CD4-positive, alpha-beta T cell treated with Interleukin-21 for 1 hour (primary cell): ENCODE measurements around the gene MRPL58.
"Not testable (repeated sequence)": the region's sequence is repeated elsewhere in the genome, so short reads cannot be mapped to it uniquely, and the experiment has no call there.

ENCODE experiments used
- DNase-seq: peaks from one replicate; pipeline ENCODE4 v3.0.0-alpha.2; 2020

MRPL58 gene

DNA sequence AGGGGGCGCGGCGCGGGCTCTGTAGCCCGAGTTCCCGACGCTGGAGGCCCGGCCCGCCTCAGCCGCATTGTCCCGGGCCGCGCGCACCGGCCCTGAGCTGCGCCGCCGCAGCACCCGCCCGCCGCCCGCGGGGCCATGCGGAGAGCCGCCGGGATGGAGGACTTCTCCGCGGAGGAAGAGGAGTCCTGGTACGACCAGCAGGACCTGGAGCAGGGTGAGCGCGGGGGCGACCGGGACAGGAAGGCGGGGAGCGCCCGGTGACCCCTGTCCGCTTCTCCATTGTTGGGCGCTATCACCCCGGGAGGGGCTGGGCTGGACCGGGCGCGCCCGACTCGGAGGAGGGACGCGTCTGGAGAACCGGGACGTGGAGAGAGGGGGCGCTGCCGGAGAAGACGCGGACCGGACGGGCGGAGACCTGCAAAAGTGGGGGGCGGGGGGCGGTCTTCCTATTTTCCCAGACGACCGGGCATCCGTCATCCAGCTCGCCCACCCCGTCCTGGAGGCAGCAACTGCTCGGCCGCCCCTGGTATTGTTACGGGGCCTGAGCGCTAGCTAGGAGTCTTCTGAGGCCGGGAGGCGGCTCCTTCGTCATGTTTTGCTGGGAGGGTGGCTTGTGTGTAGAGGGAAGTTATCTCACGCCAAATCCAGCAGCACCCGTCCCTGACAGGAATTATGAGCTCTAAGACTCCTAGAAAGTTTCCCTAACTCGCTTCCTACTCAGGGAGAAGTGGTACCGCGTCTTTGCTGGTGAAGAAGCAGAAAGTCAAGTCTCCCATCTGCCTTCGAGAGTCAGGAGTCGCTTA, 24.4 kb upstream of the MRPL58 start:
- DNase-seq: no peak

DNA sequence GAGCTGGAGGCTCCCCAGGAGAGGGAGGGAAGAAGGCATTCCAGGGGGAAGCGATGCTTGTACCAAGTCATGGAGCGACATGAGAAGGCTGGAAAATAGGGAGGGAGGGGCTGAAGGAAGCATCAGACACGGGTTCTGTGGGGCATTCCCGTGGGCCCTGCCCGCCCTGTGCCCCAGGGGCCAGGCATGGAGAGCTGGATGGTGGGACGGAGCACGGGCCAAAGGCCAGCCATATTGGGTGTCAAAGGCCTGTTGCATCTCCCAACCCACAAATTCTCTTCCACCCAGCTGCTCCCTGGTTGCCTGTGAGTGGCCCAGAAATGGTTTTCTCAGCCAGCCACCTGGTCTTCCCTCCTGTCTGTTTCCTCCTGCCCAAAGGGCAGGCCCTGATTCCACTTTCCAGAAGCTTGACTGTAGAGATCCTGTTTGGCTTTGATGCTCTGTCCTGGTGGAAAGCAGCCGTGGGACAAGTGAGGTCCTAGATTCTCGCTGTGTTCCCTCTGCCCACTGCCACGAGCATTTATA, 21.8 kb upstream of the MRPL58 start:
- no peak for DNase-seq

DNA sequence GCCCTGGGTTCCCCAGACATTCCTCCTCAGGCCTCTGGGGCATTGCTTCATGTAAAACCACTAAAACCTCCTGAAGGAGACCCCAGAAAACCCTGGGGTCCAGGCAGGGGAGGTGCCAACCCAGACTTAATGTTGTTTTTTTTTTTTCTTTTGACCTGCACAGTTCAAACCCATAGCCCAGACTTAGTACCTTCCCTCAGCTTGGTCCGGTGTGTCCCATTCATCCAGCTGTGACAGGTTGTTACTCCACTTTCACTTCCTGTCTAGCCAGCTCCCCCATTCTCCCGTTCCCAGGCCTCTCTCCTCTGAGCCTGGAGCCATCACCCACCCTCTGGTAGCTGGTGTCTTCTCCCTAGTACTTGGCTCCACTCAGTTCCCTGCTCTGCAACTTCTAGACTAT, 20.2 kb upstream of the MRPL58 start:
- no peak for DNase-seq

DNA sequence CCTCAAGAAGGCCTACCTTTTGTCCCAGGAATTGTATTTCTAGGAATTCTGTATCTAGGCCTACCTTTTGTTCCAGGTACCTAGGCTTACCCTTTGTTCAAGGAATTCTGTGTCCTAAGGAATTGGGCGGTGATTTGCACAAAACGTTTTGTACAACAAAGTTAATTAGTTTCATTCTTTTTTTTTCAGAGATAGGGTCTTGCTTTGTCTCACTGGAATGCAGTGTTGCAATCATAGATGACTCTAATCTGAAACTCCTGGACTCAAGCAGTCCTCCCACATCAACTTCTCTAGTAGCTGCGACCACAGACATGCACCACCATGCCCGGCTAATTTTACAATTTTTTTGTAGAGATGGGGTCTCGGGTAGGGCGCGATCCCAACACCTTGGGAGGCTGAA, 18.0 kb upstream of the MRPL58 start:
- no peak for DNase-seq

DNA sequence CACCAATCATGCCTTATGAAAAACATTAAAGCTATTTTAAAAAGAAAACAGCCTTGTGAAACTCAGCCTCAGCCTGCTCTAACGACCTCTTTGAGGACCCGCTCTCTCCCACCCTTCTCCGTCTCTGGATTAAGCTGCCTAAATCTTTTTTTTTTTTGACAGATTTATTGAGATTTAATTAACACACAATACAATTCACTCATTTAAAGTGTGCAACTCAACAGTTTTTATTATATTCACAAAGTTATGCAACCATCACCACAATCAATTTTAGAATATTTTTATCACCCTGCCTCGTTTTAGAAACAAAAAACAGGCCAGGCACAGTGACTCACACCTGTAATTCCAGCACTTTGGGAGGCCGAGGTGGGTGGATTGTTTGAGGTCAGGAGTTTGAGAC, 16.6 kb upstream of the MRPL58 start:
- no peak for DNase-seq

DNA sequence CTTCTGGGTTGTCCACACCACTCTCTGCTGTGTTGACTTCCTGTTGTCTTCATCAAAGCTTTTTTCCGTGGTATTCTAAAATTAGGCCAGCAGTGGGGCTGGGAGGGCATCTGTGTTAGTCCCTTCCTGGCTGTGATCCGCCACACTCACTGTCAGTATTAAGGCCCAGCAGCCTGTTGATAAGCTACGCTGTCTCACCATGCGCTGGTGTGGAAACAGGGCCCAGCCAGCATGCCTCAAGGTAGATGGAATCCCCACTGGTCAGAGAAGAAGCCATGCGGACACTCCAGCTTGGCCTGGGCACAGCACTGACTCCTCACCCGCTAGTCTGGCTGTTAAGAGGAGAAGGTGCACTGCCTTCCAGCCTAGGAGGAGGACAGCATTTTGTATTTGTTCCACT, 13.7 kb upstream of the MRPL58 start:
- no peak for DNase-seq

DNA sequence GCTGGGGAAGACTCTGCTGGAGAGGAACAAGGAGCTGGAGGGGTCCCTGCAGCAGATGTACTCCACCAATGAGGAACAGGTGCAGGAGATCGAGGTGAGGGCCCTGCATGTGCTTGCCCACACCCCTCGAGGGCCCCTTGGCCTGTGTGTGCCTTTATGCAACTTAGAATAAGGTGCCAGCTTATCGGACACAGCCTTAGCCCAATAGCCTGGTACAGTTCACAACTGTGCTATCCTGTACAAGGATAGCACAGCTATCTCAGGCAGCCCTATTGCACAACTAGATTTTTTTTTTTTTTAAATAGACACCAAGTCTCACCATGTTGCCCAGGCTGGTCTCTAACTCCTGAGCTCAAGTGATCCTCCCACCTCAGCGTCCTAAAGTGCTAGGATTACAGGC, 12.9 kb upstream of the MRPL58 start:
- DNase-seq: no peak

DNA sequence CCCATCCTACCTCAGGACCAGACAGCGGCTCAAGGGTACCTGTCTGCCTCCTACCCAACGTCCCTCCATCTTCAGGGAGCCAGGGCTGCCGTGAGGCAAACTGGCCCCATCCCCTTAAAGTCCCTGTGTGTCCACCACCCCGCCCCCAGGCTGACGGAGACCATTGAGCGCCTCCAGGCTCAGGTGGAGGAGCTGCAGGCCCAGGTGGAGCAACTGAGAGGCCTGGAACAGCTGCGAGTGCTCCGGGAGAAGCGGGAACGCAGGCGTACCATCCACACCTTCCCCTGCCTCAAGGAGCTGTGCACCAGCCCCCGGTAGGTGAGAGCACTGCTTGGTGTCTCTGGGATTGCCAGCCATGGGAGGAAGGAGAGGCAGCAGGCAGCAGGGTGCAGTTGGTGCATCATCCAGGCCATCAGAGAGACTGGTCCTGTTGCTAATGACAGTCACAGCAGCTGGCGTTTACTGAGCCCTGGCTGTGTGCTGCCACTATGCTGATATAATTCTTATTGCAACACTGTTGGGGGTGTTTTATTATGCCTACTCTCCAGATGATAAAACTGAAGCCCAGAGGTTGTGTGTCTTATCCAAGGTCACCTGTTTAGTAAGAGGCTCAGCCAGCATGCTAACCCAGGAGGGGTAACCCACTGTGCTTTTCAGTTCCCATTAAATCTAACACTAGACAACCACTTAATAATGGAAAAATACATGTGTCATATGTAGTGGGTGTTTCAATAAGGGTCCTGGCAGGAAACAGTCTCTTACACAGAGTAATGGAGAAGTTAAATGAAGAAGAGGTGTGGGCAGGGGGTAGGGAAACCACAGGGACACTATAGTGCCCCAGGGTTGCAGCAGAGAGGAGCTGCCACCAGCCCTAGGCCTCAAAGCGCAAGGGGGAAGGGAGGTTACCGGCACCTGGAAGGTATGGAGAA, 10.3 kb upstream of the MRPL58 start:
- DNase-seq: no peak

DNA sequence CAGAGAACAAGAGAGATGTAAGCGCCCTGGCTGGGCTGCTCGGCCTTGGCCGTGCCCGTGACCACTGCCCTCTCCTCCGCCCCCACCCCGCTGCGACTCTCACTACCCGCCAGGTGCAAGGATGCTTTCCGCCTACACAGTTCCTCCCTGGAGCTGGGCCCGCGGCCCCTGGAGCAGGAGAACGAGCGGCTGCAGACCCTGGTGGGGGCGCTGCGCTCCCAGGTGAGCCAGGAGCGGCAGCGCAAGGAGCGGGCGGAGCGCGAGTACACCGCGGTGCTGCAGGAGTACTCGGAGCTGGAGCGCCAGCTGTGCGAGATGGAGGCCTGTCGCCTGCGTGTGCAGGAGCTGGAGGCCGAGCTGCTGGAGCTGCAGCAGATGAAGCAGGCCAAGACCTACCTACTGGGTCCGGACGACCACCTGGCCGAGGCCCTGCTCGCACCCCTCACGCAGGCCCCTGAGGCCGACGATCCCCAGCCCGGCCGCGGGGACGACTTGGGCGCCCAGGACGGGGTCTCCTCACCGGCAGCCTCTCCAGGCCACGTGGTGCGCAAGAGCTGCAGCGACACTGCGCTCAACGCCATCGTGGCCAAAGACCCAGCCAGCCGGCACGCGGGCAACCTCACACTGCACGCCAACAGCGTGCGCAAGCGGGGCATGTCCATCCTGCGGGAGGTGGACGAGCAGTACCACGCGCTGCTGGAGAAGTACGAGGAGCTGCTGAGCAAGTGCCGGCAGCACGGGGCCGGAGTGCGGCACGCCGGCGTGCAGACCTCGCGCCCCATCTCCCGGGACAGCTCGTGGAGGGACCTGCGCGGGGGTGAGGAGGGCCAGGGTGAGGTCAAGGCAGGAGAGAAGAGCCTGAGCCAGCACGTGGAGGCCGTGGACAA, 9.2 kb upstream of the MRPL58 start:
- no peak for DNase-seq

DNA sequence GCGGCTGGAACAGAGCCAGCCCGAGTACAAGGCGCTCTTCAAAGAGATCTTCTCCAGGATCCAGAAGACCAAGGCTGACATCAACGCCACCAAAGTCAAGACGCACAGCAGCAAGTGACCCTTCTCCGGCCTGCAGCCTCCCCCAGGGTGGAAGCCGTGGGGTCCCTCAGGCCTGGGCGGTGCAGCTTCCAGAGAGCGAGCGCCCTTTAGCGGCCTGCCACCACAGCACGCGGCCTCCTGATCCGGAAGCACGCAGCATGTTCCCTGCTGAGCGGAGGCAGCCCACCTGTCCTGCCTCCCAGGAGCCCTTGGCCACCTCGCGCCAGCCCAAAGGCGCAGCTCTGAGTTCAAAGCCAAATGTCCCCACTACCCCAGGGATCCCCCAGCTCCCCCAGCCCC, 8.5 kb upstream of the MRPL58 start:
- no peak for DNase-seq

DNA sequence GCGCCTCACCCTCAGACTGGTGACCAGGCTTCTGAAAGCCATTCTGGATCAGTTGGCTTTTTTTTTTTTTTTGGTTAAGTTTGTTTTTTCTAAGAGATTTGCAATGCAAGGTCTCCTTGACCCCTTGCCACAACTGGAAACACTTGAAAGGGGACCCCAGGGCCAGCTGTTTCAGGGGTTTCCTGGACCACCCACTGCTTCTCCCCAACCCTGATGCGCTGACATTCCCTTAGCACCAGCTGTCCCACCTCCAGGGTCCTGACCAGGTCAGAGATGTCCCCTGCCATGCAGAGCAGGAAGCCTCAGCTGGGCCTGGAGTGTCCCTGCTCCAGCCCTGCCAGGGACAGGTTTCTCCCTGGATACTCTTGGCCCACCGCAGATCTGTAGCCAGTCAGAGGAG, 8.1 kb upstream of the MRPL58 start:
- DNase-seq: no peak

DNA sequence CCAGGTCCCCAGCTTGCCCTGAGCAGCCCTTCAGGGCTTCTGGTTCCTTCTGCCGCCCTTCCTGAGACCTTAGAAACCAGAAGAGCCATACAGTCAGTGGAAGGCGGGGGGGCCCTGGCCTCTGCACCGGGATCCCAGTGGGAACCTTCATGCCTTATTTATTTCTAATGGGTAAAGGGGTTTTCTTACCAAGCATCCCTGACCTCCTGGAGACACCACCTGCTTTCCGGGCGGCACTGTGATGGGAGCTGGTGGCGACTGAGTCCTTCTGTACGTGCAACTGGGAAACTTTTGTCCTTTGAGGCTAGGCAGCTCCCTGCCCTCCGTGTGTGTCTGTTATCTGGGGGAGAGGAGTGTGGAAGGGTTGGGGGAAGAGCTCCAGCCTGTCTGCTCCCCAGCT, 7.2 kb upstream of the MRPL58 start:
- DNase-seq: no peak

DNA sequence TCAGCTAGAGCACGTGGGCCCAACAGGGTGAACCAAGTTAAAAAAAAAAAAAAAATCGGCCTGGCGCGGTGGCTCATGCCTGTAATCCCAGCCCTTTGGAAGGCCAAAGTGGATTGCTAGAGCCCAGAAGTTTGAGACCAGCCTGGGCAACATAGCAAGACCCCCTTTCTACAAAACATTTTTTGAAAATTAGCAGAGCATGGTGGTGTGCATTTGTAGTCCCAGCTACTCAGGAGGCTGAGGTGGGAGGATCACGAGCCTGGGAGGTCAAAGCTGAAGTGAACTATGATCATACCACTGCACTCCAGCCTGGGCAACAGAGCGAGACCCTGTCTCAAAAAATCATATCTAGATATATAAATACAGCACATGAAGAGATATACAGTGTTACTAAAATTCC, 6.4 kb upstream of the MRPL58 start:
- not testable (repeated sequence) for DNase-seq

DNA sequence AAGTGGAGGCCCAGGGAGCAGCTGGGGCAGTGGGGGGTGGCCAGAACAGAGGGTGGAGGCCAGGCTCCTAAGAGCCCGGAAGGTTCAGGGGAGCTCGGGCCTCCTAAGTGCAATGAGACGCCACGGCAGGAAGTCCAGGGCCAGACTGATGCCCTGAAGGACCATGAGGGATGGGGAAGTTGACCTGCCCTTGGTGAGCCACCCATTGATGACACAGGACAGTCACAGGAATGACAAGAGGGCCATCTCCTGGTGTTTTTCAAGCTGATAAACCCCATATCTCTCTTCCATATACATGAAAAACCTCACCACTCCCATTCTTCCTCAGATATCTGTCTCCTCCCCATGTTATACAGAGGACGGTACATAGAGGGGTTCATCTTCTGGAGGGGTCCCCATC, 5.8 kb upstream of the MRPL58 start:
- DNase-seq: no peak

DNA sequence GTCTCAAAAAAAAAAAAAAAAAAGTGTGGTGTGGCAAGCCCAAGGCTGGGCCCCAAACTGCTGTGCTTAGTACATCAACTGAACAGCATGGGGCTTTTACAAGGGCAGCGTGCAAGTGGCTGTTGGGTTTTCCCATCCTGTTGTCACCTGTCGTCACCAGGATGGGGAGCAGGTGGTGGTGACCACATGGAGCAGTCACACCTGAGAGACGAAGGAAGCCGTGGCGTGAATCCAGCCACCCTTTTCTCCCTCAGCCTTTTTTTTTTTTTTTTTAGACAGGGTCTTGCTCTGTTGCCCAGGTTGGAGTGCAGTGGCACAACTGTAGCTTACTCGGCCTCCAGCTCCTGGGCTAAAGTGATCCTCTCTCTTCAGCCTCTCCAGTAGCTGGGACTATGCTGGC, 4.1 kb upstream of the MRPL58 start:
- no peak for DNase-seq

DNA sequence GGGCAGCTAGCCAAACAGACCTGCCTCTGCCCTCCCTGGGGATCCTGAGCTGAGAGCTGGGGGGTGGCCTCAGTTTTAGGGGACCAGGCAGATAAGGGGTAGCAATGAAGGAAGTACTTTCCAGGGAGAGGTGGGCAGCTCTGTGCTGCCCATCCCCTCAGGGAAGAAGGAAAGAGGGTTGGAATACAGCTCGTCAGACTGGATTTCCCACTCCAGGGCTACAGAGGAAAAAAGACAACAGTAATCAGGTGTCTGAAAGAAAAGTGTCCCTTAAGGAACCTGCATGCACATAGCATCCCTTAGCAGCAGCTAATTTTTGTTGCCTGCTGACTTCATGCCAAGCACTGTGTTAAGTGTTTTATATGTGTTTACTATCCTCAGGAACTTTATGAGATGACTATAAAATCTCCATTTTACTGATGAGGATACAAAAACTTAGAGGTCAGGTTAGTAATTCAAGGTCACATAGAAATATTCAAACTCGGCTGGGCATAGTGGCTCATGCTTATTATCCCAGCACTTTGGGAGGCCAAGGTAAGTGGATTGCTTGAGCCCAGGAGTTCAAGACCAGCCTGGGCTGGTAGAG, 3.2 kb upstream of the MRPL58 start:
- DNase-seq: no peak

DNA sequence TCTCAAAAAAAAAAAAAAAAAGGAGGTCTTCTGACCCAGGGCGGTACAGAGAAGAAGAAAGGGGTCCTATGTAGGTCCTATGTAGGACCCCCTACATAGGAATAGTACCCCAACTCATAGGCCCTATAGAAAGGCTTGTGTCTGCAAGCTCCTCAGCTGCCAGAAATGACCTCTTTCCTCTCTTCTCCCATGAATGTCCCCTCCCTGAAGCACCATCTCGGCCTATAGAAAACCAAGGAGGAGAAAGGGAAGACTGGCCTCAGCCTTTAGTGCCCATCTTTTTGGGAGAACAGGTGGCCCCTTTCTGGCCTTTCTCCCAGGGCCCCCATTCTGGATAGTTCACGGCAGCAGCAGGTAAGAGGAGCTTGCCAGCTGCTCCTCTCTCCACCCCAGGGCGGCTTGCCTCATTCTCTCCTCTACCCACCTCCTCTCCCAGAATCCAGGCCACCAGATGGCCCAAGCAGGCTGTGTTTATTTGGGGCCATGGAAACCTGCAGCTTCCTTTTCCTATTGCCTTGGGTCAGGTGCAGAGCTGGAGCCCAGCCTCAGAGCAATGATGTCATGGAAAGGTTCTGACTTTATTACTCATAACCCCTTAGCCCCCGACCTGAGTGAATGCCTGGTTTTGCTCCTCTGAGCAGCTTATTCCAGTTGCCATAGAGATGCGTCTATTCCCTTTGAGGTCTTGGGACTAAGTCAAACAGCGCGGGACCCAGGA, 1.6 kb upstream of the MRPL58 start:
- no peak for DNase-seq

DNA sequence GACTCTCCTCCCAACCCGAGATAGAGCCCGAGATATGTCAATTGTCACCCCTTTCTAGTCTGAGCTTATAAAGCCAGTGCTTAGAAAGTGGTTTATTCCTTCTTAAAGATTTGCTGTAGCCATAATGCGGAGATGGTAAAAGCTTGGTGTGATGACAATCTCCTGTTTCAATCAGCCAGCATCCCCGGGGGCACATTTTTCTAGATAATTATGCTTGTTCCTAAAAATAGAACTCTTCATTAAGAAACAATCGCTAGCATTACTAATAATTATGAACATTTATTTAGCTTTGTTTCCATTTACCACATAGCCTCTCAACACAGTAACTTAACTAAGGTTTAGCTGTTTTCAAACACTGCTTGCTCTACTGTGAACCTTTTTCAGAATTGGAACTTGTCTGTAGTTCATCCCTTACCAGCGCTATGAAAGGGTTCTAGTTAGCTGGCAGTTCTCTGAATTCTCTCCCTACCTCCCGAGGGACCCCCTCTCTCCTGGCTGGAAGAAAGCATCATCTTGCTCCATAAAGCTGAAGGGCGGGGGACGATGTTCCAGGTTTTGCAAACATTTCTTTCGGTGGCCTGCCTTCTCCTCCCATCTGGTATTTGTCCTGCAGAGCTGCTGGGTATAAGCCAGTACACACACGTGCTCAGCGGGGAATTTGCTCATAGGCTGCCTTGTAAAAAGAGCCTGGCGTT, 922 bp upstream of the MRPL58 start:
- no peak for DNase-seq

DNA sequence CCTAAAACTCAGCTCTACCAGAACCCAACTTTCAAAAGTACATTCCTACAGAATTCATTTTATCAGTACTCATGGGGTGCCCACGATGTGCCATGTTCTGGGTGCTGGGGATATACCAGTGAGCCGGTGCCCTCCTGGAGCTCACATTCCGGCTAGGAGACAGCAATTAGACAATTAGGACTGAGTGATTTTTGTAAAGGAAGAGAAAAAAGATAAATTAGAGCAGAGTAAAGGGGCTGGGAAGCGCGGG, 449 bp upstream of the MRPL58 start:
- DNase-seq: no peak

DNA sequence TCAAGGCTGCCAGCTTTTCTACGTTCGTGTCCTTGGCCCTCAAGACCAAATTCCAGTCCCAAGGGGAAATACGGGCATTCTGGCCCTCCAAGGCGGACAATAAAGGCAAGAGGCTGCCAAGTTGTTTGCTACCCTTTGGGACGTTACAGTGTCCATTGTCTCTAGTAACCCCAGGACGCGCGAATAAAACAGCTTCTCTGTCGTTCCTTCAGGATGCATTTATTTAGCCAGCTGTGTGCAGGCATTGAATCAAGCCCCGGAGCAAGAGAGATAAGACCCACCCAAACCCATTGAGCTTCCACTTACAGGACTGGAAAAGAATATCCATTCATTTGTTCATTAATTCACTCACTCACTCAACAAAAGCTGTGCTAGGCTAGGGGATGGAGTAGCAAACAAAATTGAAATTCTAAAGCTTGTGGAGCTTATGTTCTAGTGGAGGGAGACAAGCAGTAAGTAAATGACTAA, 656 bp downstream of the MRPL58 start:
- no peak for DNase-seq

DNA sequence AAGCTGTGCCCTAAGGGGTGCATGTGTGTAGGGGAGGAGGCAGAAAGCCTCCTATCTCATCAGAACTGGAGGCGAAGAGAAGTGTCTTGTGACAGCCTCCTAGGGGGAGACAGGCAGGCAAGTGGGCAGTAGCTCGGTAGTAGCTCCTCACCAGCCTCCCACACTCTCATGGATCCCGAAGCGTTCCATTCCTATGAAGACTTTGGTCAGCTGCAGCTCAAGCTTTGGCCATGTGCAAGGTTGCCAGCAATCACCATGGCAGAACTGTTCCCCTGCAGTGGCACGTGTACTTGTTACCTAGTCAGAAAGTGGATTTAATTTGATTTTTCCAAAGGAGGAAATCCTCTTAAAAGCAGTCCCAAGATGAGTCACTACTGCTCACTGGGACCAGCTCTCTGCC, 6.7 kb downstream of the MRPL58 start:
- no peak for DNase-seq
